K562 treated with DMSO at 1 percent for 4 hours (cell line): ENCODE data around the gene LRRC4. TPM values are rescaled to one million over a fixed set of nuclear protein-coding genes. Genes with fewer than 3 reads are reported as not detected.

Source experiments
- total RNA-seq: library from RNA; unstranded; fragments of 300-600 nt; gene quantifications from 2 replicates; pipeline ENCODE4 v1.2.3, GENCODE V29; 2022; ENCODE audit not compliant: insufficient read depth

LRRC4 gene
- not detected in 2 replicates for total RNA-seq

GRCh38 chr7:128030654-128031611 lies at the start of gene LRRC4:
LRRC4 (minus strand) TSS chr7:128031437; CDS start chr7:128030640, 797 bp downstream.

Other genes starting within 250 kb of the LRRC4 start
- not detected in 2 replicates for gene LEP, start 209.8 kb upstream of the LRRC4 start, total RNA-seq